ENCODE measurements around the gene CLIC3. TPM values are rescaled to one million over a fixed set of nuclear protein-coding genes. Genes with fewer than 3 reads are reported as not detected.
A peak's percentile ranks its signal among the peaks of the same experiment; 100 is the strongest.

CLIC3 gene
- total RNA-seq, 4 donors from 2014 or later: 0.36 TPM; not detected in 3

- in situ Hi-C loops (cut with MboI; ENCODE audit: low sequenced_read_pairs in 4 of 4): loop anchor here in 3 of 4 donors (5.0 to 10.0 kb wide), 3 partner anchors 94 to 254 kb away; partner anchors contain the start of genes C8G (in 1 of the 3) and FBXW5 (in 1 of the 3)
These were observed 42.5 kb upstream of the CLIC3 start for GRCh38 chr9:137038916-137039315.

GRCh38 chr9:137037483-137037882 is 41.1 kb upstream of the CLIC3 start:
- Histone ChIP-seq H3K4me1 (peaks cover 0 to 3% of the 10 kb centered on the region in 2 donors), H3K27ac (no peak overlapping the region), H3K4me3 (no peak overlapping the region), H3K36me3 (peaks cover 0 to 12% of the 10 kb centered on the region in 2 donors), H3K27me3 (peaks cover 0 to 6% (median 0%) of the 10 kb centered on the region in 3 donors), H3K9me3 (no peaks in the 10 kb centered on the region)
- ATAC-seq (no peak), DNase-seq (no peak)
- intact Hi-C loops (cut with DNase I; ENCODE audit: low total_unique reads) (no loop called here), in situ Hi-C loops (cut with MboI; ENCODE audit: low sequenced_read_pairs in 4 of 4) (loop anchor here in 3 of 4 donors (5.0 to 10.0 kb wide), 3 partner anchors 93 to 253 kb away; partner anchors contain the start of genes C8G (in 1 of the 3) and FBXW5 (in 1 of the 3))
- no peak for TF ChIP-seq CTCF (IDR thresholded peaks at IDR 0.05 in 4 of 5, conservative IDR thresholded peaks at IDR 0.05 in 1 of 5)
- no peak for TF ChIP-seq POLR2A (IDR thresholded peaks at IDR 0.05)

More at GRCh38 chr9:137038916-137039315, 42.5 kb upstream of the CLIC3 start:
- intact Hi-C loops (cut with DNase I; ENCODE audit: low total_unique reads): no loop called here
- H3K27me3 ChIP-seq: peaks cover 0 to 6% (median 0%) of the 10 kb centered on the region in 3 donors
- ATAC-seq (no peak), DNase-seq (no peak)
- H3K9me3 ChIP-seq: no peaks in the 10 kb centered on the region
- no peak overlapping the region for H3K27ac ChIP-seq
- peaks cover 2 to 3% of the 10 kb centered on the region in 2 donors for H3K4me1 ChIP-seq
- TF ChIP-seq CTCF (IDR thresholded peaks at IDR 0.05 in 4 of 5, conservative IDR thresholded peaks at IDR 0.05 in 1 of 5) (no peak), POLR2A (IDR thresholded peaks at IDR 0.05) (no peak)
- H3K36me3 ChIP-seq: peaks cover 0 to 12% of the 10 kb centered on the region in 2 donors
- H3K4me3 ChIP-seq: no peak overlapping the region

GRCh38 chr9:137037035-137037434 is 40.7 kb upstream of the CLIC3 start:
- in situ Hi-C loops (cut with MboI; ENCODE audit: low sequenced_read_pairs in 4 of 4): loop anchor here in 3 of 4 donors (5.0 to 10.0 kb wide), 3 partner anchors 92 to 252 kb away; partner anchors contain the start of genes C8G (in 1 of the 3) and FBXW5 (in 1 of the 3)
- TF ChIP-seq POLR2A (IDR thresholded peaks at IDR 0.05): no peak
- ATAC-seq (no peak), DNase-seq (no peak)
- Histone ChIP-seq H3K4me1 (peaks cover 0 to 3% of the 10 kb centered on the region in 2 donors), H3K4me3 (no peak overlapping the region), H3K27ac (no peak overlapping the region), H3K36me3 (peaks cover 0 to 12% of the 10 kb centered on the region in 2 donors), H3K27me3 (peaks cover 0 to 6% (median 0%) of the 10 kb centered on the region in 3 donors), H3K9me3 (no peaks in the 10 kb centered on the region)
- intact Hi-C loops (cut with DNase I; ENCODE audit: low total_unique reads): no loop called here

GRCh38 chr9:137035937-137036336 is 39.6 kb upstream of the CLIC3 start:
- H3K27ac ChIP-seq: no peak overlapping the region
- ATAC-seq (no peak), DNase-seq (no peak)
- in situ Hi-C loops (cut with MboI; ENCODE audit: low sequenced_read_pairs in 4 of 4): loop anchor here in 3 of 4 donors (5.0 to 10.0 kb wide), 3 partner anchors 91 to 251 kb away; partner anchors contain the start of genes C8G (in 1 of the 3) and FBXW5 (in 1 of the 3)
- TF ChIP-seq POLR2A (IDR thresholded peaks at IDR 0.05) (no peak), CTCF (IDR thresholded peaks at IDR 0.05 in 4 of 5, conservative IDR thresholded peaks at IDR 0.05 in 1 of 5) (no peak)
- H3K4me3 ChIP-seq: no peak overlapping the region
- intact Hi-C loops (cut with DNase I; ENCODE audit: low total_unique reads): loop anchor here (1.0 kb wide), 1 partner anchor 249 kb away; no protein-coding TSS in a partner anchor
- H3K36me3 ChIP-seq: peaks cover 0 to 12% of the 10 kb centered on the region in 2 donors
- H3K9me3 ChIP-seq: no peaks in the 10 kb centered on the region
- H3K27me3 ChIP-seq: peaks cover 0 to 6% (median 0%) of the 10 kb centered on the region in 3 donors
- peaks cover 0 to 3% of the 10 kb centered on the region in 2 donors for H3K4me1 ChIP-seq

- Histone ChIP-seq H3K4me1 (peaks cover 0 to 3% of the 10 kb centered on the region in 2 donors), H3K27me3 (peaks cover 0 to 6% (median 0%) of the 10 kb centered on the region in 3 donors), H3K4me3 (no peak overlapping the region), H3K27ac (no peak overlapping the region), H3K9me3 (no peaks in the 10 kb centered on the region), H3K36me3 (peaks cover 0 to 10% of the 10 kb centered on the region in 2 donors)
- ATAC-seq: peak in 1 of 2 donors; percentile 12
- TF ChIP-seq CTCF (IDR thresholded peaks at IDR 0.05 in 4 of 5, conservative IDR thresholded peaks at IDR 0.05 in 1 of 5): peak in 2 of 5 experiments; percentile 8 to 16
- TF ChIP-seq POLR2A (IDR thresholded peaks at IDR 0.05): no peak
- intact Hi-C loops (cut with DNase I; ENCODE audit: low total_unique reads): loop anchor here (1.0 kb wide), 1 partner anchor 248 kb away; no protein-coding TSS in a partner anchor
- in situ Hi-C loops (cut with MboI; ENCODE audit: low sequenced_read_pairs in 4 of 4): loop anchor here in 3 of 4 donors (5.0 to 10.0 kb wide), 3 partner anchors 91 to 251 kb away; partner anchors contain the start of genes C8G (in 1 of the 3) and FBXW5 (in 1 of the 3)
- DNase-seq: no peak
These were observed 39.1 kb upstream of the CLIC3 start for GRCh38 chr9:137035507-137035834.
